ENCODE measurements around the gene CDK6. TPM values are rescaled to one million over a fixed set of nuclear protein-coding genes. Genes with fewer than 3 reads are reported as not detected.

Gene CDK6
- polyA plus RNA-seq, 1 experiment, result 29.2 TPM

DNA sequence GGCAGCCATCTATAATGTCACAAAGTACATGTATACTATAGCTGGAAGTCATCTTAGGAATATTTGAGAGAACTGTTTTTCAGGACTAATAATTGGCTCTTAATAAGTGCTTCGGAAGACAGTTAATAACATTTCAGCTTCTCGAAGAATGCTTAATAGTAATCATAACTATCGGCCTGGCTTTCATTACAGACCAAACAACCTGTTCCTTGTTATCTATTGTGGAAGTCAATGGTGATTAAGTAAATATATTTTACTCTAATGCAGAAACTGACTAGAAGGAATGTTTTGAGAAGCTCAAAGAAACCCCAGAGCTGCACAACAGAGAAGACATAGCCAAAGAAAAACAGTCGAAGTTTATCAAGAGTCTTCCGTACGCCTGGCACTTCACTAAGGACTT lies 139.4 kb downstream of the CDK6 start:
- no peak for DNase-seq (ENCODE audit: low read depth)
- TF ChIP-seq, protein P1, sequence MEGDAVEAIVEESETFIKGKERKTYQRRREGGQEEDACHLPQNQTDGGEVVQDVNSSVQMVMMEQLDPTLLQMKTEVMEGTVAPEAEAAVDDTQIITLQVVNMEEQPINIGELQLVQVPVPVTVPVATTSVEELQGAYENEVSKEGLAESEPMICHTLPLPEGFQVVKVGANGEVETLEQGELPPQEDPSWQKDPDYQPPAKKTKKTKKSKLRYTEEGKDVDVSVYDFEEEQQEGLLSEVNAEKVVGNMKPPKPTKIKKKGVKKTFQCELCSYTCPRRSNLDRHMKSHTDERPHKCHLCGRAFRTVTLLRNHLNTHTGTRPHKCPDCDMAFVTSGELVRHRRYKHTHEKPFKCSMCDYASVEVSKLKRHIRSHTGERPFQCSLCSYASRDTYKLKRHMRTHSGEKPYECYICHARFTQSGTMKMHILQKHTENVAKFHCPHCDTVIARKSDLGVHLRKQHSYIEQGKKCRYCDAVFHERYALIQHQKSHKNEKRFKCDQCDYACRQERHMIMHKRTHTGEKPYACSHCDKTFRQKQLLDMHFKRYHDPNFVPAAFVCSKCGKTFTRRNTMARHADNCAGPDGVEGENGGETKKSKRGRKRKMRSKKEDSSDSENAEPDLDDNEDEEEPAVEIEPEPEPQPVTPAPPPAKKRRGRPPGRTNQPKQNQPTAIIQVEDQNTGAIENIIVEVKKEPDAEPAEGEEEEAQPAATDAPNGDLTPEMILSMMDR (IDR thresholded peaks at IDR 0.05; ENCODE audit: insufficient read depth, low read depth, low read length), result no peak
- ChIA-PET CTCF (interaction anchor here (1.4 to 7.1 kb wide), 4 partner anchors 68 to 135 kb away, joined by 3 to 38 read pairs (median 4); no protein-coding TSS in a partner anchor), POLR2A (no interaction called here)
- H3K4me3 ChIP-seq (ENCODE audit: low read depth, low read length), result no peak overlapping the region
- no peaks in the 10 kb centered on the region for H3K27me3 ChIP-seq (ENCODE audit: control insufficient read depth, insufficient read depth, low read length)
- no peaks in the 10 kb centered on the region for H3K36me3 ChIP-seq (ENCODE audit: control insufficient read depth, insufficient read depth, low read length)

DNA sequence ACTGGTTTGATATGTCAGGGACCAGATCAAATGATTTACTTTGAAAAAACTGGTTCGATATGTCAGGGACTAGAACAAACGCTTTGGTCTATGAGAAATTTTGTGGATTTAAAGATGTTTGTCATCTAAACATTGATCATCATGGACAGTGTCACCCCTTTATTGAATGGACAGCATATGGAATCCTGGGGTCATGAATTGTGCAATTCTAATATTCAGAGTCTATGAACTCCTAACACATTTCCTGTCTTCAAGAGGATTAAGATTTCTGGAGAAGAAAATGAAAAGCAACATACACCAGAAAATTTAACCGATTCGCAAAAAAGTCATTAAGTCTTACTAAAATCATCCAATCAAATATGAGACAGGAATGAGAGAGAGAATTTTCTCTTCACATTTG lies 139.8 kb downstream of the CDK6 start:
- Histone ChIP-seq H3K27me3 (ENCODE audit: control insufficient read depth, insufficient read depth, low read length) (no peaks in the 10 kb centered on the region), H3K36me3 (ENCODE audit: control insufficient read depth, insufficient read depth, low read length) (no peaks in the 10 kb centered on the region), H3K4me3 (ENCODE audit: low read depth, low read length) (no peak overlapping the region)
- CTCF ChIA-PET, result interaction anchor here (1.4 to 7.1 kb wide), 3 partner anchors 75 to 136 kb away, joined by 3 to 38 read pairs (median 4); no protein-coding TSS in a partner anchor
- no peak for DNase-seq (ENCODE audit: low read depth)
- TF ChIP-seq, protein P1 (IDR thresholded peaks at IDR 0.05; ENCODE audit: insufficient read depth, low read depth, low read length), result no peak
- POLR2A ChIA-PET, result no interaction called here

DNA sequence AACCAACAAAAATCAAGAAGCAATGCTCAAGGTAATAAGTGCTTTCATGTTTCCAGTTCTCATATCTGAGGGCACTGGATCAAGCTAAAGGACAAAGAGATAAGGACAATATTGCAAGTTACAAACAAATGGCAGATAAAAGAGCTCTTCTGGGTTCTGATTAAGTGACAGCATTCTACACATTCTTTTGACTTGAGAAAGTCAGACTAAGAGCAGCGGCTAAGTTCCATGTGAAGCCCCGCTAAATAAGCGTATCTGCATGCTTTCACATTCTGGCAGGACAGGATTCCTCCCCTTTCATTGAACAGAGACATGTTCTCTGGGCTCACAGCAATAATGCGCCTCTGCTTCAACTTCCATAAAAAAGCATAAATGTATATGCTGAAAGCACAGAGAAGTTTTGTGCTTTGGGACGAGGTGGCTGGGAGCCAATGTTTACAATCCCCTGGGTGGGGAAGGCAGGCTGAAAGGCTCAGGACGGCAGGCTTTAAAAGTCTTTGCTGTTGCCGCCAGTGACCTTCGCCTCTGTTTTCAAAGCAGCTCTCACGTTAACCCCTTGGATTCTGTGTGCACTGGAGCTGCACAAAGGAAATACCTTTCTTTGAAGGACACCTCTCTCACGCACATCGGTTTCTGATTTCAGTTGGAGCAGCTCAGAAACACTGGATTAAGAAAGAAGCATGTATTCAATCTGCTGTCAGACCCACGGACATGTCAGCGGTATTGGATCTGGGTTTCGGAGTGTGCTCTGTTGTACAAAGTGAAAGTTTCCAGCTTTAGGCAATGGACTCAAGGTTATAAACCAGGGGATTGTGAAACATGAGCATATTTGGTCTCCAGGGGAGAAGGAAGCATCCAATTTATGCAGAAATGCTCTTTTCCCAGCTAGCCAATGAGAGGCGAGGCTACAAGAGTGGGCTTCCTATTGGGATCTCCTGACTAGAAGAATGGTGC lies 140.8 kb downstream of the CDK6 start:
- DNase-seq (ENCODE audit: low read depth), result peak; percentile 76
- ChIA-PET CTCF (interaction anchor here (0.5 to 7.1 kb wide), 6 partner anchors 25 to 725 kb away, joined by 3 to 38 read pairs (median 3); no protein-coding TSS in a partner anchor), POLR2A (interaction anchor here (0.6 kb wide), 2 partner anchors 82 to 86 kb away, joined by 3 read pairs; no protein-coding TSS in a partner anchor)
- H3K36me3 ChIP-seq (ENCODE audit: control insufficient read depth, insufficient read depth, low read length), result no peaks in the 10 kb centered on the region
- H3K4me3 ChIP-seq (ENCODE audit: low read depth, low read length), result peak overlapping the region; percentile 51
- H3K27me3 ChIP-seq (ENCODE audit: control insufficient read depth, insufficient read depth, low read length), result no peaks in the 10 kb centered on the region
- TF ChIP-seq, protein P1 (IDR thresholded peaks at IDR 0.05; ENCODE audit: insufficient read depth, low read depth, low read length), result no peak

DNA sequence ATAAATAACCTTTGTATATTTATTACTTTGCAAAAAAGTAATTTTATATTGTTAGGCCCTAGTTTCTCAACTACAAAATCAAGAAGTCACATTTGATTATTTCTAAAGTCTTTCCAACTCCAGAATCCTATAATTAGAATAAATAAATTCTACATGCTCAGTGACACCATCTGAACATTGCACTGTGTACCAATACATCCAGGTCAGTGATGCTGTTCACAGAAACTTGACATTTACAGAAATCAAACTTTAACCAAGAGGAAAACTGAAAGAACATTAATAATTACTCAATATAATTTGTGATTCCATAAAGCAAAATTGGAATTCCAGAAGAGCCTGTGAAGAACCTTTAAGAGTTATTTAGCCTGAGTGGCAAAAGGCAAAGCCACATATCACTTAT lies 142.2 kb downstream of the CDK6 start:
- DNase-seq (ENCODE audit: low read depth), result no peak
- TF ChIP-seq, protein P1 (IDR thresholded peaks at IDR 0.05; ENCODE audit: insufficient read depth, low read depth, low read length), result no peak
- POLR2A ChIA-PET, result no interaction called here
- Histone ChIP-seq H3K27me3 (ENCODE audit: control insufficient read depth, insufficient read depth, low read length) (no peaks in the 10 kb centered on the region), H3K4me3 (ENCODE audit: low read depth, low read length) (no peak overlapping the region), H3K36me3 (ENCODE audit: control insufficient read depth, insufficient read depth, low read length) (no peaks in the 10 kb centered on the region)
- CTCF ChIA-PET, result interaction anchor here (7.1 kb wide), 1 partner anchor 138 kb away, joined by 38 read pairs; no protein-coding TSS in a partner anchor

DNA sequence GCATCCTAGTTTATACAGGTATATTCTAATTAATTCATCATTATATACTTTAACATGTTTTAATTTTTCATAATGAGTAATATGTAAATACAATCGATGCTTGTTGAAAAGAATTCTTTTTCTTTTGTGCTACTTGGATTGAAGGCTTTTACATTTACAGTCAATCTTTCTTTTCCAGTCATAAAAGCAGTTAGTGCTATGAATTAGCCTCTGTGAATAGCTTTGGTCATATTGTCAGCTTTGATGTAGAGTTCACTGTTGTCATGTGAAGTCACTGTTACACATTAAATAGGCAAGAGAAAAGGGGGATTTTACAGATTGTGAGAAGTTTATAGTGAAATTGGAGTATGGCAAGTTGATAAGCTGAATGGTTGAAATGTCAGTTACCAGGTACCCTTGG lies 142.9 kb downstream of the CDK6 start:
- TF ChIP-seq, protein P1 (IDR thresholded peaks at IDR 0.05; ENCODE audit: insufficient read depth, low read depth, low read length), result no peak
- Histone ChIP-seq H3K27me3 (ENCODE audit: control insufficient read depth, insufficient read depth, low read length) (no peaks in the 10 kb centered on the region), H3K4me3 (ENCODE audit: low read depth, low read length) (no peak overlapping the region), H3K36me3 (ENCODE audit: control insufficient read depth, insufficient read depth, low read length) (no peaks in the 10 kb centered on the region)
- ChIA-PET POLR2A (no interaction called here), CTCF (interaction anchor here (7.1 kb wide), 1 partner anchor 139 kb away, joined by 38 read pairs; no protein-coding TSS in a partner anchor)
- no peak for DNase-seq (ENCODE audit: low read depth)

Measured in BJ (cell line).